Stimulated activated CD4-positive, alpha-beta T cell treated with anti-CD3 and anti-CD28 coated beads, Interleukin-15, amount 100 ng/mL, for 24 hours (primary cell): Measurements from ENCODE around the gene GPRASP3.
"Not testable (repeated sequence)": the region's sequence is repeated elsewhere in the genome, so short reads cannot be mapped to it uniquely, and the experiment has no call there.

ENCODE experiments used
- DNase-seq: peaks from one replicate; pipeline ENCODE4 v3.0.0-alpha.2; 2020

GPRASP3 gene, protein sequence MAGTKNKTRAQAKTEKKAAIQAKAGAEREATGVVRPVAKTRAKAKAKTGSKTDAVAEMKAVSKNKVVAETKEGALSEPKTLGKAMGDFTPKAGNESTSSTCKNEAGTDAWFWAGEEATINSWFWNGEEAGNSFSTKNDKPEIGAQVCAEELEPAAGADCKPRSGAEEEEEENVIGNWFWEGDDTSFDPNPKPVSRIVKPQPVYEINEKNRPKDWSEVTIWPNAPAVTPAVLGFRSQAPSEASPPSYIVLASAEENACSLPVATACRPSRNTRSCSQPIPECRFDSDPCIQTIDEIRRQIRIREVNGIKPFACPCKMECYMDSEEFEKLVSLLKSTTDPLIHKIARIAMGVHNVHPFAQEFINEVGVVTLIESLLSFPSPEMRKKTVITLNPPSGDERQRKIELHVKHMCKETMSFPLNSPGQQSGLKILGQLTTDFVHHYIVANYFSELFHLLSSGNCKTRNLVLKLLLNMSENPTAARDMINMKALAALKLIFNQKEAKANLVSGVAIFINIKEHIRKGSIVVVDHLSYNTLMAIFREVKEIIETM

DNA sequence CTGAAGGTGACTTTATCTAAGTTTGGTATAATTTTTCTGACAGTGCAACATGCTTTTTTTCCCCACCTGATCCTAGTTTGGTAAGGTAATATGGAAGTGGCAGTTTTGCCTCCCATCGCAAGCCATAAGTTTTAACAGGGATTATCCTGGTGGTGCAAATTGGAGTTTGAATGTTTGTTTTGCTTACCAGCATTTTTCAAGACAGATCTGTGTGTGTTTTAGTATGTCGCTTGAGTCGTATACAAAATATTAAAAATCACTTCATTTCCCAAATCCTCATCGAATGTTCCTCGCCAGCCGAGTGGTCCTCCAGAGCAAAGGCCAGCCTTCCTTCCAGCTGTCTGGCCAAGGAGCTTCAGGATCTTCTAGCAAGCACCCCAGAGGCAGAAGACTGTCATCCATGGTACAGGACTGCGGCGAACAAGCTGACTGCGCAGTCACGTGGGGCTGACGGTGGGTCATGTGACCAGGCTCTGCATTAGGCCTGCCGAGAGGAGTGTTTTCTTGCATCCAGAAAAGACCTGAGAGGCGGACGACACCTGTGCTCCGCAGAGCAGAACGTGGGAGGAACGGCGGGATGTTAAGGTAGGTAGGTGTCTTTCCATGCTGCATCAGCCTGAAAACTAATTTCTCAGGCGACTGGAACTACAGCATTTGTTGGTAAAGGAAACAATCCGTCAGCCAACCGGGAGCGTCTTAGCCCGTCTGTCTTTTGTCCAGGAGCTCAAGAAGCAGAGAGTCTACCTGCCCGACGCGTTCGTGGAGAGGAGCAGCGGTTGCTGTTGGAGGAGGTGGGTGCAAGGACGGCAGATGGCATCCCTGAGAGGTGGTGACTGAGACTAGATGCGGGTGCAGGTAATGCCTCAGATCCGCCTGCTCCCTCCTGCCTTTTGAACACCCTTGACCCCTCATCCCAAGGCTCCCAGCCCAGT, at the start of gene GPRASP3:
Gene GPRASP3, plus strand, starts transcription at position 507 of the 932 bp plus-strand sequence. CDS start 28,253 bp downstream, outside the sequence.
- DNase-seq: peak; percentile 80

DNA sequence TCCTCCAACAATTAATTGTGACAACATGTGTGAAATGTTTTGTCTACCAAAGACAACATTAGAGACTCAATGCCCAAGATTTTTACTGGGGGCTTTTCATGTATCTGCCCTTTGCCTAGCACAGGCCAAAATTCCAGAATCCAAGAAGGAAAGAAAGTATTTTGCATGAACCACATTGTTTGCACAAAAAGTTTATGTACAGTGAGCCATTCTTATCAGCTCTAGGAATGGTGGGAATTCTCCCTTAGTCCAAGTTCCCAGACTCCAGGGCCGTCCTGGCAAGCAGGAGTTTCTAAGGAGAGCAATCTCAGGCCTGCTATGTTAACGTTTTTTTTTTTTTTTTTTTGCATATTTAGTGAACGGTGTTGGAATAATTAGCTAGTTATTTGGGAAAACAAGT, 47.7 kb upstream of the GPRASP3 start:
- DNase-seq: no peak

DNA sequence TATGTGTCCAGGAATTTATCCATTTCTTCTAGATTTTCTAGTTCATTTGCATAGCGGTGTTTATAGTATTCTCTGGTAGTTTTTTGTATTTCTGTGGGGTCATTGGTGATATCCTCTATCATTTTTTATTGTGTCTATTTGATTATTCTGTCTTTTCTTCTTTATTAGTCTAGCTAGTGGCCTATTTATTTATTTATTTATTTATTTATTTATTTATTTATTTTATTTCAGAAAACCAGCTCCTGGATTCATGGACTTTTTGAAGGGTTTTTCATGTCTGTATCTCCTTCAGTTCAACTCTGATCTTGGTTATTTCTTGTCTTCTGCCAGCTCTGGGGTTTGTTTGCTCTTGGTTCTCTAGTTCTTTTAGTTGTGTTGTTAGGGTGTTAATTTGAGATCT, 43.1 kb upstream of the GPRASP3 start:
- not testable (repeated sequence) for DNase-seq

DNA sequence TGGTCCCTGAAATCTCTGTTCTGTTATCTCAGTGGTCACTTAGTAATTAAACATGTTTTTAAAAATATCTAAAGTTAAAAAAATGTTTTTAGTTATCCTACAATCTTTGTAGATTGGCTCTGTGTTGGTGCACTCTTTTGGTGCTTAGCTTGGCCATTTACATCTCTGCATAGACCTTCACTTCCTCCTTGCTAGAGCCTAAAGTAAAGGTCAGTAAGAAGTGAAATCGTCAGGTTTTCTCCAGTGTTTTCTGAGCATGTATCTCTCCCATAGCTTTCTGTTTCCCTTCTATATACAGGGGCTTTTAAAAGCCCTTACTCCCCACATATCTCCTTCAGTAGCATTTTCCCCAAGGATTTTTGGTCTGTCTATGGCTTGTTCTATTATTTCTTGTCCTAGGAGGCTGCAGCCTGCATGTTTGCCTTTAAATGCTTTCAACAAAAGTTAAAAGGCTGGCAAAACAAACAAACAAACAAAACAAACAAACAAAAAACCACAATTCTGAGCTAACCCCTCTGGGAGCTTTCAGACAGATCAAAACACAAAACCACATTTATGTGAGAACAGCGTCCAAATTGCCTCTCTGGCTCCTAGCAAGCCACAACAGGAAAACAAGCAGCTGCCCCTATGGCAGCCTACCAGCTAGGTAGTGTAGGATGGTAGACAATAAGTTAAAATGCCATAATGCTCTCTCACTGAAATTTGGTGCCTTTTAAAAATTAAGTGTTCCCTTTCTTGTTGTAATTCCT, 35.6 kb upstream of the GPRASP3 start:
- DNase-seq: no peak

DNA sequence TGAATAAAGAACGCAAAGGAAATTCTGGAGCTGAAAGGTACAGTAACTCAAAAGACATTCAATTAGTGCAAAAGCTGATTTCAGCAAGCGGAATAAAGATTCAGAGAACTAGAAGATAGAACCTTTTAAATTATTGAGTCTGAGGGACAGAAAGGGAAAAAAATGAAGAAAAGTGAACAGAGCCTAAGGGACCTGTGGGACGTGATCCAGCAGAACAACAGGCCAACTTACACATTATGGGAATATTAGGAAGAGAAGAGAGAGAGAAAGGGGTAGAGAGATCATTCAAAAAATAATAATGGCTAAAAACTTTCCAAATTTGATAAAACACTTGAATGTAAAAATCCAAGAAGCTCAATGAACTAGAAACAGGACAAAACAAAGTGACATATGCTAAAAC, 25.8 kb upstream of the GPRASP3 start:
- no peak for DNase-seq

DNA sequence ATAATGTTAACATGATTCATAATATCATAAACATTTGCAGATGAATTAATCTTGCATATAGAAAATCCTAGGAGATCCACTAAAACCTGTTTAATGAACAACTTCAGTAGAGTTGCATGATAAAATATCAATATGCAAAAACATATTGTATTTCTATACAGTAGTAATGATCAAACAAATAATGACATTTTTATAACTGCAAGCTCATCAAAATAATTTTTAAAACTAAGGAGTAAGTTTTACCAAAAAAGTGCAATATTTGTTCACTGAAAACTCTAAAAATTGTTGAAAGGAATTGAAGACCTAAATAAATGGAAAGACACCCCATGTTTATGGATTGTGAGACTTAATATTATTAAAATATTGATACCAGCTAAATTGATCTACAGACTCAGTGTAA, 24.2 kb upstream of the GPRASP3 start:
- no peak for DNase-seq

DNA sequence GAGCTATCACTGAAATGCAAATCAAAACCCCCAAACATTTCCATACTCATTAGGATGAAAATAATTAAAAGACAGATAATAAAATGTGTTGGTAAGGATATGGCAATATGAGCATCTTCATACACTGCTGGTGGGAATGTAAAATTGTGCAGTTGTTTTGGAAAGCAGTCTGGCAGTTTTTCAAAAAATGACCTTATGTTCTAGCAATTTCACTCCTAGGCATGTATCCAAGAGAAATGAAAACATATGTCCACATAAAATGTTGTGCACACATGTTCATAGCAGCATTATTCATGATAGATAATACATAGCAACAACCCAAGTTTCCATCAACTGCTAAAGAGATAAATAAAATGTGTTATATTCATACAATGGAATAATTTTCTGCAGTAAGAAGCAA, 23.0 kb upstream of the GPRASP3 start:
- no peak for DNase-seq

DNA sequence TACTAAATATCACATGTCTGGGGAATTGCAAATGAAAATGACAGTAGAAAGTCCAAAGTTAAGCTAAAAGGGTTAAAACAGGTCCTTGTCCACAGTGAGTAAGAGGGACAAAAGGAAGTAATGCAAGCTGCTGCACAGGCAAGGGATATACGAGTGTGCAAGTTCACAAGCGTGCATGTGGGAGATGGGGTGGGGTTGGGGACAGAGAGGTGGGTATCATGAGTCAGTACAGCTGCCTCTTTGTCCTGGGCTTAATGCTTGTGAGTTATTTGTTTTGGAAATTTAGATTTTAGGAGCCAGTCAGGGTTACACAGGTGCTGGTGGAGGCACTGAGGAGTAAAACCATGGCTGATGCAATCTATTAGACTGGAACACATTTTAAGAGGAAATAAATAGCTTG, 11.6 kb upstream of the GPRASP3 start:
- DNase-seq: no peak

DNA sequence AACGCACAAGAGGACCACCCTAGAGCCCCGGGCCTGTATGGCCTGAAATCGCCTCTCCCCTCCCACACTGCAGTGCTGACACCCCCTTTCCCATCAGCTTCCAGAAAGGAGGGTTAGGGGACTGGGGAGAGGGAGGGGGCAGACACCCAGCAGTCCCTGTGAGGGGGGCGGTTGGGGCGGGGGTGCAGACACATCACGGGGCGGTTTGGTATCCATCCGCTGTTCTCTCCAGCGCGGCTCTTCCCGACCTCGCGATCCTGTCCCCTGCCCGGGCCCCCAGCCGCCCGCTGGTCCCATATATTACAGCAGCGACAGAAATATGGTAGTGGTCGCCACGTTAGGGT, 8.7 kb upstream of the GPRASP3 start:
- no peak for DNase-seq

DNA sequence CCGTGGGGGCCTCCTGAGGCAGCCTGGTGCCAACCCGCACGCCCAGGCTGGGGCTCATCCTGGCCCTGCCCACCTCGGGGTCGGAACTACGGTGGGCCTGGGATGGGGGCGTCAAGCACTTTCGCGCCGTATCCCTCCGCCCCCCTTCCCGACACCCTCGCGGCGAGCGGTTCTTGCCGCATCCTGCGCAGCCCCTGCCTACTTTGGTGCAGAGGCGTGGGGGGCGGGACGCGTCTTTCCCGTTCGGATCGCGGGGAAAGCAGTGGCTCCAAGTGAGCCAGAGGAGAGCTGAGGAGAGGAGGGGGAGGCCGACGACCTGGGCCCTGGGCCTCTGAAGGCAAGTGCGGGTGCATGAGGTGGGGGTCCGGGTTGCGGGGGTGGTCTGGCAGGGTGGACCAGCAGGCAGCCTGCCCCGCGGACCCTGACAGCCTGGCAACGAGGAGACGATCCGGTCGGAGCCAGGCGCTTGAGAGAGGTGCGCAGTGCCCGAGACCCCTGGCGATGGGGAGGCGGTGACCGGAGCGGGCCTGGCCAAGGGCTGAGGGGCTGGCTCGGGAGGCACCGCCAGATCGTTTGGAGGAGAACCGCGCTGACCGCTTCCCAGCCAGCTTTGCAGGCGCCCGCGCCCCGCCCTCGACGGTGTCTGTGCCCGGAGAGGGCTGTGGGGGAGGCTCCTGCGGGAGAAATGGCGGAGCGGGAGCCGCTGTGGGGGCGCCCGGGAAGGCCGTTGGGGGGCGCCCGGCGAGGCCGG, 8.2 kb upstream of the GPRASP3 start, which contains the start of gene GPRASP2:
Gene GPRASP2, plus strand, starts transcription at position 233 of the 751 bp plus-strand sequence. CDS start 2,422 bp downstream, outside the sequence.
- DNase-seq: peak; percentile 34

DNA sequence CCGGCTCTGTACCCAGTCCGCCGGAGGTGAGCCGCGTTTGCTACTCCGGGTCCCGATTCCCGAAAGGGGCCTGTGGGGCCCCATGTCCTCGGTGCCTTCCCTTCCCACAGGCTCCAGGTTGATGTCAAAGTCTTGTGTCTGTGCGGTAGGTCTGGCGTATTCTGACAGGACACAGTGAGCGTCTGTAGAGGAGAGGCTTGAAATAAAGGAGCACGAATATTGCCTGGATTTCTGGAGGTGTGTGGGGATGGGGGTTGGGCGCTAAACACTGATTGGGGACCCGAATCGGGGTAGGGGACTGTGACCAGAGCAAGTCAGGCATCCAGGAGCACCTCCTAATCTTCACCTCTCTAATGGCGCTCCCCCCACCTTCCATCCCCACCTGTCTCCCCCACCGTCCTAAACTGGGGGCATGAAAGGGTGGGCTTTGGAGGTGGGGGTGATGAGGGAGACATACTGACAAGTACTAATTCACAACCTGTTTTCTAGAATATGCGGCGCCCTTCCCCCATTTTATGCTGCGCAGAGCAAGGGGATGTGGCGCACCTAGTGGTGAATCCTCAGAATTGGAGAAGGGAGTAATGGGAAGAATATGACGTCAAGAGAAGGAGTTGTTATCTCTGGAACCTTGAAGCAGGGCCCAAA, 7.4 kb upstream of the GPRASP3 start:
- DNase-seq: peak; percentile 3

DNA sequence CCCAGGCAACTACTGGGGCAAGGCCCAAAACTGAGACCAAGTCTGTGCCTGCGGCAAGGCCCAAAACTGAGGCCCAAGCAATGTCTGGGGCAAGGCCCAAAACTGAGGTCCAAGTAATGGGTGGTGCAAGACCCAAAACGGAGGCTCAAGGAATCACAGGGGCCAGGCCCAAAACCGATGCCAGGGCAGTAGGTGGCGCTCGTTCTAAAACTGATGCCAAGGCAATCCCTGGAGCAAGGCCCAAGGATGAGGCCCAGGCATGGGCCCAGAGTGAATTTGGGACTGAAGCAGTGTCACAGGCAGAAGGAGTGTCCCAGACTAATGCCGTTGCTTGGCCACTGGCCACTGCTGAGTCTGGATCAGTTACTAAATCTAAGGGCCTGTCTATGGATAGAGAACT, 5.5 kb upstream of the GPRASP3 start:
- no peak for DNase-seq

DNA sequence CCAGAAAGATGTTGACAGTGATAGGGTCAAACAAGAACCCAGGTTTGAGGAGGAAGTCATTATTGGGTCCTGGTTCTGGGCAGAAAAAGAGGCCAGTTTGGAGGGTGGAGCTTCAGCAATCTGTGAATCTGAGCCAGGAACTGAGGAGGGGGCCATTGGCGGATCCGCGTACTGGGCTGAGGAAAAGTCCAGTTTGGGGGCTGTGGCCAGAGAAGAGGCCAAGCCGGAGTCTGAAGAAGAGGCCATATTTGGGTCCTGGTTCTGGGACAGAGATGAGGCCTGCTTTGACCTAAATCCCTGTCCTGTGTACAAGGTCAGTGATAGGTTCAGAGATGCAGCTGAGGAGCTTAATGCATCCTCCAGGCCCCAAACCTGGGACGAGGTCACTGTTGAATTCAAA, 4.6 kb upstream of the GPRASP3 start:
- DNase-seq: no peak

DNA sequence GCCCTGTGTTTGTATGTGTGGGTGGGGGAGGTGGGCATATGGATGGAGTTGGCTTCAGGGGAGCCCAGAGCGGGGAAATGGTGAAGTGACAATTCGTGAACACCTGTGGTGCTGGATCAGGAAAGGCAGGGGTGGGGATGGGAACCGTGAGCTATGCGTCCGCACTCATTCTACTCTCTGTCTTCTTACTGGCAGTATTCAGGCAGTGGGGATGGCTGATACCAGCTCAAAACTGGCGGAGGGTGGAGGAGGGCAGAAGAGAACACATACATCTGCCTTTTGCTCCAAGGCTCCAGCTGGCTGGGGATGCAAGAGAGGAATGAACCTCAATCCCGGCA, 595 bp downstream of the GPRASP3 start:
- DNase-seq: not testable (repeated sequence)

DNA sequence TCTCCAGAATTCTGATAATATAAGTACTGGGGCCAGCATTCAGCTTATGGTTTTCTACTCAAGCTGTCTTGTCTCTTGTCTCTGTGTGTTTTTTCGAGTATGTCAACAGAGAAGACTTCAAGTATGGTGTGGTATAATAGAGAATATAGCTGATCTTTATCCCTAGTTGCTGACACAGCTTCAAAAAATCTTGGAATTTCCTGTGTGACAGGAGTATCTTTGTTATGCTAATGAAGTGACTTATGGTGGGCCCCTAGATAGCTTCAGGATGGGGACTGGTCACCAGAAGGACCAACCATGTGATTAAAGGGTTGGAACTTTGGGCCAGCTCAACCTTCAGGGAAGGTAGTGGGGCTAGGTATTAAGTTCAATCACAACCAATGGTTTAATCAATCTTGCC, 2.9 kb downstream of the GPRASP3 start:
- no peak for DNase-seq

DNA sequence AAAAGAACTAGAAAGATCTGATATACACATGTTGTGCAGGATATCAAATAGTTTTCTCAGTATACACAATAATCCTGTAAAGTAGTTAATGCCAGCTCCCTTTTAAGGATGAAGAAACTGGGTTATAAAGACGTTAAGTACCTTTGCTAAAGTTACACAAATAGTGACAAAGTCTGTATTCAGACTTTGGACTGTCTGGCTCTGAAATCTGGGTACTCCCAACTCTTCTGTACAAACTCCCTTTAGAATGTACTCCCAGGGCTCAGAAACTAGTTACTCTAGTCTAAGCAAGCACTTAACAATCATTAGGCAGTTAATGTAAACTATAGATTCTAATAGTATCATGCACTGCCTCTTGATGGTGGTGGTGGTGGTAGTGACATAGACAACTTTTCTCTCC, 7.2 kb downstream of the GPRASP3 start:
- no peak for DNase-seq

DNA sequence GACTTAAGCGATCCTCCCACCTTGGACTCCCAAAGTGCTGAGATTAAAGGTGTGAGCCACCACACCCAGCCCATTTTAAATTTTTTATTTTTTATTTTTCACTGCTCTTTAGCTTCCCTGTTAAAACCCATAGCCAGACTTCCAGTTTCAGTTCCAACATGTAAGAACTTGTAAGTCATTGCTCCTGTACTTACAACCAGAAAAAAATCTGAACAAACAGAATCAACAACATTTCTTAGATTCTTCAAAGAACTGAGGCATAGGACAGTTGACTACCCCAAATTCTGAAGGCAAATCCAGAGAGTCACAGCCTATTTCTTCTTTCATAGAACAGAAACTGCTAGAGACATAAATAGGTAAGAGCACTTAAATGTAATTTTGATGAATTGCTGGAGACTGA, 8.1 kb downstream of the GPRASP3 start:
- no peak for DNase-seq

DNA sequence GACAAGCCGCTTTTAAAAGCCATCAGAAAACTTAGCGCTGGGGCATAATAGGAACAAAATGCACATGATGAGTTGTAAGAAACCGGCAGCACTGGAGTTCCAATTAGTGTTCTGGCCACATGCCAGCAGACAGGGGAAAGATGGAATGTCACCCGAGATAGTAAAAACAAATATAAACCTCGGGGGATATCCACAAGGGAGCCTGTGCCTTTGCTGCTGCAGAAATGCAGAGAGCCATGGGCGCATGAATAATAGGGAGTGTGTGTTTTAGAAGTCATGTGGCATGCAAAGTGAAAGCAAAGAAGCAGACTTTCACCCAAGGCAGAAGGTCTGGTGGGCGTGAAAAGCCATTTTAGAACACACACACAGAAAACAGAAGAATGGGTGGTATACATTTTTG, 19.1 kb downstream of the GPRASP3 start:
- no peak for DNase-seq

DNA sequence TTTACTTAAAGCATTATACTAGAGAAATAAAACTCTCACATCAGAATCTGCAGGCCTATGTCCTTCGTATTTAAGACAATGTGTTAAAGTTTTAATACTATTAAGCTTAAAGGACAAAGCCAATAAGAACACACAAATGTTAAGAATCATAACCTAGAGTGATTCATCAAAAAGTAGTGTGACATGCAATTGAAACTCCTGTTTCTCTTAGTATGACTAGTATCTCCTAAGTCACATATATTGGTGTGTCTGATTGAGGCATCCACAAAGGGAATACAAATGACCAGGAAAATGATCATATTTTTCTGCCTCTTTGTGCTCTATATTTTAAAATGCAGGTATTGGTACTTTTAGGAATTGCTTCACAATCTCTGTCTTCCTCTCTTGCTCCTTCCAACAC, 23.8 kb downstream of the GPRASP3 start:
- no peak for DNase-seq

DNA sequence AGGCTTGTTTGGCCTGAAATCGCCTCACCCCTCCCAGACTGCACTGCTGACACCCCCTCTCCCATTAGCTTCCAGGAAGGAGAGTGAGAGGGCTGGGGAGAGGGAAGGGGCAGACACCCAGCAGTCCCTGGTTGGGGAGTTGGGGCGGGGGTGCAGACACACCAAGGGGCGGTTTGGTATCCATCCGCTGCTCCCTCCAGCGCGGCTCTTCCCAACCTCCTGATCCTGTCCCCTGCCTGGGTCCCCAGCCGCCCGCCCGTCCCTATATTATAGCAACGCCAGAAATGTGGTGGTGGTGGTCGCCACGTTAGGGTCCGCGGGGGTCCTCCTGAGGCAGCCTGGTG, 24.9 kb downstream of the GPRASP3 start:
- DNase-seq: no peak

DNA sequence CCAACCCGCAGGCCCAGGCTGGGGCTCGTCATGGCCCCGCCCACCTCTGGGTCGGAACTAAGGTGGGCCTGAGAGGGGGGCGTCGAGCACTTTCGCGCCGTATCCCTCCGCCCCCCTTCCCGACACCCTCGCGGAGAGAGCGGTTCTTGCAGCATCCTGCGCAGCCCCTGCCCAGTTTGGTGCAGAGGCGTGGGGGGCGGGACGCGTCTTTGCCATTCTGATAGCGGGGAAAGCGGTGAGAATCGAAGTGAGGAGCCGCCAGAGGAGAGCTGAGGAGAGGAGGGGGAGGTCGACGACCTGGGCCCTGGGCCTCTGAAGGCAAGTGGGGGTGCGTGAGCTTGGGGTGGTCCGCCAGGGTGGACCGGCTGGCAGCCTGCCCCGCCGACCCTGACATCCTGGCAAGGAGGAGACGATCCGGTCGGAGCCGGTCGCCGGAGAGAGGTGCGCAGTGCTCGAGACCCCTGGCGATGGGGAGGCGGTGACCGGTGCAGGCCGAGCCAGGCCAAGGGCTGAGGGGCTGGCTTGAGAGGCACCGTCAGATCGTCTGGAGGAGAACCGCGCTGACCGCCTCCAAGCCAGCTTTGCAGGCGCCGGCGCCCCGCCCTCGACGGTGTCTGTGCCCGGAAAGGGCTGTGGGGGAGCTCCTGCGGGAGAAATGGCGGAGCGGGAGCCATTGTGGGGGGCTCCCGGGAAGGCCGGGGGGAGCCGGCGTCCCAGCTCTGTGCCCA, 25.5 kb downstream of the GPRASP3 start:
- peak; percentile 35 for DNase-seq
